ENCODE results near the gene TM4SF1.

Gene TM4SF1, protein sequence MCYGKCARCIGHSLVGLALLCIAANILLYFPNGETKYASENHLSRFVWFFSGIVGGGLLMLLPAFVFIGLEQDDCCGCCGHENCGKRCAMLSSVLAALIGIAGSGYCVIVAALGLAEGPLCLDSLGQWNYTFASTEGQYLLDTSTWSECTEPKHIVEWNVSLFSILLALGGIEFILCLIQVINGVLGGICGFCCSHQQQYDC

GRCh38 chr3:149377408-149378364 is at the start of gene TM4SF1:
TM4SF1 (minus strand) TSS chr3:149377649; CDS start chr3:149377547, 102 bp downstream.
- no peak for DNase-seq

DNA sequence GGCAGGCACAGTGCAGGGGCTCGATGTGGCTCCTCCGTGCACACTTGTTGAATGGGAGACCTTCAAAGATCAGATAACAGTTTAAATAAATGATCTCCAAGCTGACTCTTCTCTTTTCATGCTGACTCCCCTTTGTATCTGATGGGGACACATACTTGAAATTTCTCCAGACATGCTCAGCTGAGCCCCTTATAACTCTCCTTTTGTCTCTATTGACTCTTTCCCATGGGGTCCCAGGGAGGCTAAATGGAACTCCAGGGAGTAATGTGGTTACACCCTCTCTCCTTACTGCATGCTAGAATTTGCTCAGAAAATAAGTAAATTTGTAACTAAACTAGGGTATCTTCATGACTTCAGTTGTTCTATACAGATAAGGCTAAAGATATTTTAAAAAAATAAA is 48.9 kb upstream of the TM4SF1 start:
- DNase-seq = no peak

- DNase-seq = no peak
Observed at GRCh38 chr3:149424918-149425317, 47.5 kb upstream of the TM4SF1 start.

- no peak for DNase-seq
Observed at GRCh38 chr3:149421764-149422163, 44.3 kb upstream of the TM4SF1 start.

DNA sequence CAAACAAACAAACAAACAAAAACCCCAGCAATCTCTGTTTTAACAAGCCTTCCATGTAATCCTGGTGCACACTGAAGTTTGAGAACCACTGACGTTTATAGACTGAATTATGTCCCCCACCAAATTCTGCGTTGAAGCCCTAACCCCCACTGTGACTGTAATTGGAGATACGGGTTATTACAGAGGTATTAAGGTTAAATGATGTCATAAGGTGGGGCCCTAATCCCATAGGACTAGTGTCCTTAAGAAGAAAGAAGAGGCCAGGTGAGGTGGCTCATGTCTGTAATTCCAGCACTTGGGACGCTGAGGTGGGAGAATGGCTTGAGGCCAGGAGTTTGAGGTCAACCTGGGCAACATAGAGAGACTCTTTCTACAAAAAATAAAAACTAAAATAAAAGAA is 42.4 kb upstream of the TM4SF1 start:
- no peak for DNase-seq

DNA sequence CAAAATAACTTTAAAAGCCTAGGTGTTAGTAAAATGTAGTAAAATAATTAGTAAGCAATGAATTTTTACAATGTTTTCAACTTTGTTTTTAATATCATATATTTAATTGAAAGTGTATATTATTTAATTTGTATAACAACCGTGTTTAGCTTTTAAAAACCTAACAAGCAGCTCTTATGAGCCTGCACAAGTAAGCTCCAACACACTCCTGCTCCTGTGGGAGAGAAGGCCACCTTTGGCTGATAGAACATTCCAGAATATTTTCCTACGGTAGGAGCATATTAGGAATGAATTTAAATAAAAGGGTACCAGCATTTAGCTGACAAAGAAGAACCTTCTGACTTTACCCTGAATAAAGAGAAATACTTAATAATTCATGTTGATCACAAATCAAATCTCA is 40.3 kb upstream of the TM4SF1 start:
- no peak for DNase-seq

DNA sequence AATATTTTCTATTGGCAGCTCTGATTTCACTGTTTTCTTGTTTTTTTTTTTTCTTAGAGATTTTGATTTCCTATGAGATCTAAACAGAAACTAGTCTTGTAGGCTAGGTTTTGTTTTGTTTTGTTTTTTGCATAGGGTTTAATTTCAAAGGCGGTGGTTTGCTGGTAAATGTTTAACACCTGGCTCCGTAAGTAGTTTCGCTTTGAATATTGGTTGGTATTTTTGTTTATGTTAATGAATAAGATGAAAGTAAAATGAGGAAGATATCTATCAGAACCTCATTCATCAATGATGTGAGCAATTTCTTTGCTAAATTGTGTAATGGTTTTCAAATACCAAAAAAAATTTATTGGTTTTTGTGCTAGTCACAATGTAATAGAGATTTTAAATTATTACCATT is 39.7 kb upstream of the TM4SF1 start:
- no peak for DNase-seq

DNA sequence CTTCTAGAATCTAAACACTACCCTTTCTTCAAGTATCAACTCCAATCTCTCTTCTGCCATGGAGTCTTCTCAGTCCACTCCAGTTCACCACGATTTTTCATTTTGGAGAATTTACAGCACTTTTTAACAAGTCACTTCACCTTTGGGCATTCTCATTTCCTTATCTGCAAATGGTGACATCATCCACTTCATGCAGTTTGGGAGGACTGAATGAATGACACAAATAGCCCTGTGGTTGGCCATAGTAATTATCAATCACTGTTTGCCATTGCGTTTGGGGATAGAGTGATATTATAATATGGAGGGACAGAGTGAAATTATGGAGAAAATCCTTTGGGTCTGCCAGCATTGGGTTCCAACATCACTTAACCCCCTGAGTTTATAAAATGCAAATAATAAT is 38.0 kb upstream of the TM4SF1 start:
- no peak for DNase-seq

DNA sequence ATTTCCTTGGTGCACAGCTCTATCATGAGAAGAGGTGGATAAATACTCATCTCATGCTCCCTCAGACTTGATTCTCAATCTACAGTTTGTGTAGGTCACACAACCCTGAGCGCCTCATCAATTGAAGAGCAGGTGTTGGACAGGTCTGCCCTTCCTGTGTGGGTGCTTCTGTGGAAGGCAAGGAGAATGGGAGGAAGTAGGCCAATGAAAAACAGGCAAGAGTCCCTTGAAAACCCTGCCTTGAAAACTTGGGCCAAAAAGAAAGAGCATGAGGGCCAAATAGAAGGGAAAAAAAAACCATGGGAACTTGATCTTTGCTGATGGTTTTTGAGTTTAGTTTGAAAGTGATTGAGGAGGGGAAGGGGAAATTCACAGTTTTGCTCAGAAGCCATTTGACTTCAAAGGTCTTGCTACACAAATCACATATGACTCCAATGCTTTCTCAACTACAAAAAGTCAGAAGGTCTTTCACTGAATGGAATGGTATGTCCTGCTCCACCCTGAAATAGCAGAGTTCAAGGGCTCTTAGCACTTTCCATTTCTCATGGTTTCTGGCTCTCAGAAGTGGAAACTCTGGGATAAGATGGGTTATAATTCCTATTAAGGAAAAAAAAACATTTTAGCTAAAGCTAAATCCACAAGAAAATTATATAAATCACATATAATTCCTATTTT is 37.2 kb upstream of the TM4SF1 start:
- no peak for DNase-seq

GRCh38 chr3:149411583-149411982 is 34.1 kb upstream of the TM4SF1 start:
- DNase-seq = no peak

DNA sequence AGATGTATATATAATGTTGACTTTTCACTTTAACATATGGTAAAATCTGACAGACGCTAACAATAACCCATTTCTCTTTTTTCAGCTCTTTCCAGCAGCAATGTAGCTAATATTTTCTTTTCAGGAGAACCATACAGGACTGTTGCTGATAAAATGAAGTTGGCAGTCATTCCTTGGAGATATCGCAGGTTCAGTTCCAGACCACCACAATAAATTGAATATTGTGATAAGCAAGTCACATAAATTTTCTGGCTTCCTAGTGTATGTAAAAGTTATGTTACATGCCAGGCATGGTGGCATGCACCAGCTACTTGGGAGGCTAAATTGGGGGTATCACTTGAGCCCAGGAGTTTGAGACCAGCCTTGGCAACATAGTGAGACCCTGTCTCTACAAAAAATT is 31.9 kb upstream of the TM4SF1 start:
- DNase-seq = no peak

DNA sequence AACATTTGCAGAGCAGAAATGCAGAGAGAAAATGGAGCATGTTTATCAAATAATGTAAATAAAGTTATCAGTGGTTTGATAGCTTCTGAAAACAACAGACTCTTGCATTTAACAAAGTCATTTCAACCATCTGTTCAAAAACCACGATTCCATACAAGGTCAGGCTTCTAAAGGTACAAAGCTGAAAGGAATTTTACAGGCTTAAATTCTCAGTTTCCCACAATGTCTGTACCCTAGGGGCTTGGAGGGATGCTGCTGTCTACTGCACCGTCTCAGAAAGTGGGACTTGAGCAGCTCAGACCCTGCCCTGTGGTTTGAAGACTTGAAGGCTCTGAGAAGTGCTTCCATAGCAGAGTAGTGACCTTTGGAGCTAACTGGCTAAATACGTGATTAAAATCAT is 30.4 kb upstream of the TM4SF1 start:
- DNase-seq = no peak

GRCh38 chr3:149406244-149406752 is 28.8 kb upstream of the TM4SF1 start:
- no peak for DNase-seq

DNA sequence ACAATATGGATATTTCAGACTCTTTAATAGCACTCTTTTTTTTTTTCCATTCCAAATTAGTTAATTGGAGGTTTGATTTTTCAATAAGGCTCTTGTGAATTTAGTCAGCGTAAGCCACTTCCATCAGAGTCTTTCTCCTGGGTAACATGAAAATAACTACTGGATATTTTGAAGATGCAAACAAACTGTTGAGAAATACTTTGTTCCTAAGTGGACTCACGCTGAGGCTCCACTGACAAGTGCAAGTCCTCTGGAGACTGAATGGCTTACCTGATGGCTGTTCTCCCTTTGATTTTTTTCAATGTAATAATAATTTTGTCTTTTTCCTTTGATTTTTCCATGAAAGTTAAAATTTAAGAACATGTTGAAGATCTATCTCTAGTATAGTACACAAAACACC is 26.0 kb upstream of the TM4SF1 start:
- no peak for DNase-seq

DNA sequence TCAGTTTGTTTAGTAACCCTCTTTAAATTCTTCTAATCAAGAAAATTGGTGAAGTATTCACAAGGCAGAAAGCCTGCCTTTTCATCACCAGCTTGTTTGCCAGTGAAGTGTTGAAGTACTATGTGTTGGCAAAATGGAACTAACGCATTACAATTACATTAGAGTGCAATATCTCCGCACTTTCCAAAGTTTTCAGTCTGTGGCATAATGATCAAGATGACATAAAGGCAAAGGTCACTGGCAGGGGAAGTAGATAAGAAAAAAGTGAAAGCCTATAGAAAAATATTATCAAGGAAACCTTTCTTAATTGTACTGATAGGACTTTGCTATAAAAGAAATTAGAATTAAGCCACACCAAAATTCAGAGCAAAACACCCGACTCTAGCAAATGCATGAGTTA is 25.0 kb upstream of the TM4SF1 start:
- DNase-seq = no peak

GRCh38 chr3:149401926-149402310 is 24.5 kb upstream of the TM4SF1 start:
- no peak for DNase-seq

- DNase-seq = no peak
Observed at GRCh38 chr3:149401212-149401925, 23.9 kb upstream of the TM4SF1 start.

- DNase-seq = no peak
Observed at GRCh38 chr3:149400645-149401044, 23.2 kb upstream of the TM4SF1 start.

- no peak for DNase-seq
Observed at GRCh38 chr3:149398296-149398695, 20.8 kb upstream of the TM4SF1 start.

DNA sequence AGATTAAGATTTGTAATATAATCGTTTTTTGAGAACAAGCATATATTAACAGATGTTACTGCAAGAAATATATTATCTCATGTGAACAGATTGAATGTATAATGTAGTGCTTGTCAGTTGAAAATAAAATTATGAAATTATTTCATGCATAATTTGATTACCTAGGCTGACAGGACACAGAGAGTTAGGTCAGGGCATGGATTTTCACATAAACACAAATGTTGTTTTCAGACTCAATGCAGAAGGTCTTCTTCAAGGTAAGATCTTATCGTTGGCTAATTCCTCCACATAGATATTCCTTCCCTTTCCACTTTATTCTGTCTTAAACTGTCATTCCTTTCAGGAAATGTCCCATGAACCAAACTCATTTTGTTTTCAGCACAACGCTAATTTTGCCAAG is 20.1 kb upstream of the TM4SF1 start:
- DNase-seq = no peak

GRCh38 chr3:149396476-149396875 is 19.0 kb upstream of the TM4SF1 start:
- no peak for DNase-seq
